Mesothelial cell of epicardium (in vitro differentiated cells): Measurements from ENCODE around the gene BTG2. TPM values are rescaled to one million over a fixed set of nuclear protein-coding genes. Genes with fewer than 3 reads are reported as not detected.
A peak's percentile ranks its signal among the peaks of the same experiment; 100 is the strongest.

Experiments used
- DNase-seq, 2 experiments: peaks; one replicate each; pipeline ENCODE4 v3.0.0; 2021; ENCODE audit warnings: low spot score in 2 of 2; ENCODE audit not compliant: unreplicated experiment in 2 of 2
- H3K27ac Mint-ChIP-seq: 2 replicates; pipeline ENCODE4 v1.8.0; 2021; ENCODE audit warnings: mixed read lengths
- H3K27me3 Mint-ChIP-seq: 2 replicates; pipeline ENCODE4 v1.8.0; 2021; ENCODE audit warnings: low read depth, mixed read lengths
- H3K36me3 Mint-ChIP-seq: 2 replicates; pipeline ENCODE4 v1.8.0; 2021; ENCODE audit warnings: mixed read lengths
- H3K4me1 Mint-ChIP-seq: 2 replicates; pipeline ENCODE4 v1.8.0; 2021; ENCODE audit warnings: mixed read lengths
- H3K4me3 Mint-ChIP-seq: 2 replicates; pipeline ENCODE4 v1.8.0; 2021; ENCODE audit warnings: mild to moderate bottlenecking, moderate library complexity, mixed read lengths
- H3K9me3 Mint-ChIP-seq: 2 replicates; pipeline ENCODE4 v1.8.0; 2021; ENCODE audit warnings: mixed read lengths
- total RNA-seq: library from RNA; stranded (reverse); gene quantifications from 3 replicates; pipeline ENCODE4 v1.2.1, GENCODE V29; 2021
- TF ChIP-seq, protein P1 (sequence below): fragments of 200-600 bp; sonication (generic); IDR thresholded peaks from one replicate; pipeline ENCODE4 v1.5.0; 2021; ENCODE audit warnings: antibody characterized with exemption; ENCODE audit not compliant: unreplicated experiment

The BTG2 gene
- total RNA-seq, 1 donor from 2014 or later, result 186 TPM

GRCh38 chr1:203324105-203325025 is 19.0 kb downstream of the BTG2 start:
- Mint-ChIP-seq H3K9me3 (no peaks in the 10 kb centered on the region), H3K27me3 (no peaks in the 10 kb centered on the region), H3K27ac (peak overlapping the region; percentile 98), H3K4me3 (no peak overlapping the region), H3K4me1 (peaks cover 91% of the 10 kb centered on the region), H3K36me3 (no peaks in the 10 kb centered on the region)
- no peak for DNase-seq
- TF ChIP-seq, protein P1, sequence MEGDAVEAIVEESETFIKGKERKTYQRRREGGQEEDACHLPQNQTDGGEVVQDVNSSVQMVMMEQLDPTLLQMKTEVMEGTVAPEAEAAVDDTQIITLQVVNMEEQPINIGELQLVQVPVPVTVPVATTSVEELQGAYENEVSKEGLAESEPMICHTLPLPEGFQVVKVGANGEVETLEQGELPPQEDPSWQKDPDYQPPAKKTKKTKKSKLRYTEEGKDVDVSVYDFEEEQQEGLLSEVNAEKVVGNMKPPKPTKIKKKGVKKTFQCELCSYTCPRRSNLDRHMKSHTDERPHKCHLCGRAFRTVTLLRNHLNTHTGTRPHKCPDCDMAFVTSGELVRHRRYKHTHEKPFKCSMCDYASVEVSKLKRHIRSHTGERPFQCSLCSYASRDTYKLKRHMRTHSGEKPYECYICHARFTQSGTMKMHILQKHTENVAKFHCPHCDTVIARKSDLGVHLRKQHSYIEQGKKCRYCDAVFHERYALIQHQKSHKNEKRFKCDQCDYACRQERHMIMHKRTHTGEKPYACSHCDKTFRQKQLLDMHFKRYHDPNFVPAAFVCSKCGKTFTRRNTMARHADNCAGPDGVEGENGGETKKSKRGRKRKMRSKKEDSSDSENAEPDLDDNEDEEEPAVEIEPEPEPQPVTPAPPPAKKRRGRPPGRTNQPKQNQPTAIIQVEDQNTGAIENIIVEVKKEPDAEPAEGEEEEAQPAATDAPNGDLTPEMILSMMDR, result no peak

DNA sequence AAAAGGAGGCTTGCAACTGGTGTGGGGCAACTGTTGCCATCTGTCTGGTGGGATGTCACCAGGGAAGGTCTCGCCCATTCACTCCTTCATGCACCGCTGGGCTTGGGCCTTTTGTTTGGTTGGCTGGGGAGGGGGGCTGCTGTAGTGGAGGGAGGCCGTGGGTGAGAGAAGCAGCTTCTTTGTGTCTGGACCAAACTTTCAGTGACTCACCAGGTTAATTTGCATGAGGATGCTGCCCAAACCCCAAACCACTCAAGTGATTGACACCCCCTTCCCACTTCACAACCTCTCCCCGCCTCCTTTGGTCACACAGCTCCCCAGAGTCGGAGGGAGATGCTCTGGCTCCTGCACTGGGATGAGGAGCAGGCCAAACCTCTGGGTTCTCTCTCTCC is 19.7 kb downstream of the BTG2 start:
- TF ChIP-seq, protein P1, result no peak
- DNase-seq, result no peak
- Mint-ChIP-seq H3K9me3 (no peaks in the 10 kb centered on the region), H3K4me1 (peaks cover 91% of the 10 kb centered on the region), H3K36me3 (no peaks in the 10 kb centered on the region), H3K27me3 (no peaks in the 10 kb centered on the region), H3K4me3 (no peak overlapping the region), H3K27ac (peak overlapping the region; percentile 98)

DNA sequence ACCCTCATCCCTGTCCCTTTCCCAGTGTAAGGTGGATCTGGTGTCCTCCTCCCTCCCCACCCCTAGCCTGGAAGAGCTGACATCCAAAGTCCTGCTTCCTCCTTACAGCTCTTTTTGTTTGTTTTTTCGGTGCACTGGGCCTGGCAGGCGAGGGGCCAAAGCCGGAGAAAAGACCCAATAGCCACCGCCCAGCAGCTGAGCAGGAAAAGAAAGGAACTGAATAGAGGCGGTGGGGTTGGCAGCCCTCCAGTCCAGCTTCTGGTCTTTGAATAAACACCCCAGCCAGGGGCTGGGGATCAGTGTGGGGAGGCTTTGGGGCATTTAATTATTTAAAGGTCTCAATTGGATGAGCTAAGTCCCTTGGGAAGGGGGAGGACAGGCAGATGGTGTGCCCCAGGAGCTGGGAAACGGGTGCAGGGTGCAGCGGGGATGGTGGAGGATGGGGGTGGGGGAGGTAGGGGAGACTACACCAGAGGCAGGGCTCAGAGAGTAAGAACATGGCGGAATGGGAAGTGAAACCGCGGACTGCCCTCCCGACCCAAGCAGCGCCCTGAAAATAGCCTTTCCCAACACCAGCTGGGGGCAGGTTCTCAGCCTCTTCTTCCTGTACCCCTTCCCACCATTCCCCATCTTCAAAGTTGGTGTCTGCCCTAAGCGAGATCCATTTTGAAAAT is 20.2 kb downstream of the BTG2 start:
- no peaks in the 10 kb centered on the region for H3K9me3 Mint-ChIP-seq
- DNase-seq, result no peak
- H3K4me1 Mint-ChIP-seq, result peaks cover 87% of the 10 kb centered on the region
- no peaks in the 10 kb centered on the region for H3K27me3 Mint-ChIP-seq
- TF ChIP-seq, protein P1, result no peak
- no peak overlapping the region for H3K4me3 Mint-ChIP-seq
- no peaks in the 10 kb centered on the region for H3K36me3 Mint-ChIP-seq
- H3K27ac Mint-ChIP-seq, result peak overlapping the region; percentile 98

GRCh38 chr1:203326830-203327683 is 21.7 kb downstream of the BTG2 start:
- peak overlapping the region; percentile 51 for H3K4me3 Mint-ChIP-seq
- peak overlapping the region; percentile 98 for H3K27ac Mint-ChIP-seq
- peak; percentile 94 to 96 for DNase-seq
- no peaks in the 10 kb centered on the region for H3K27me3 Mint-ChIP-seq
- no peaks in the 10 kb centered on the region for H3K36me3 Mint-ChIP-seq
- H3K9me3 Mint-ChIP-seq, result no peaks in the 10 kb centered on the region
- H3K4me1 Mint-ChIP-seq, result peaks cover 74% of the 10 kb centered on the region
- TF ChIP-seq, protein P1, result no peak

GRCh38 chr1:203327684-203328457 is 22.6 kb downstream of the BTG2 start:
- H3K4me1 Mint-ChIP-seq, result peaks cover 65% of the 10 kb centered on the region
- H3K4me3 Mint-ChIP-seq, result peak overlapping the region; percentile 51
- no peaks in the 10 kb centered on the region for H3K36me3 Mint-ChIP-seq
- TF ChIP-seq, protein P1, result peak; percentile 10
- H3K9me3 Mint-ChIP-seq, result no peaks in the 10 kb centered on the region
- H3K27me3 Mint-ChIP-seq, result no peaks in the 10 kb centered on the region
- H3K27ac Mint-ChIP-seq, result peak overlapping the region; percentile 98
- no peak for DNase-seq
